GM04503 (cell line): Measurements from ENCODE around the gene CCT6B.

ENCODE experiments used
- DNase-seq: peaks from one replicate; pipeline ENCODE4 v3.0.0-alpha.2; 2012; ENCODE audit warnings: low read depth

CCT6B gene

GRCh38 chr17:34886831-34887230 is 74.4 kb downstream of the CCT6B start:
- DNase-seq: no peak

GRCh38 chr17:34885076-34885475 is 76.2 kb downstream of the CCT6B start:
- DNase-seq: no peak

GRCh38 chr17:34884597-34884996 is 76.7 kb downstream of the CCT6B start:
- no peak for DNase-seq

- DNase-seq: no peak
These were observed 77.9 kb downstream of the CCT6B start for GRCh38 chr17:34883106-34884000.

- DNase-seq: no peak
These were observed 82.1 kb downstream of the CCT6B start for GRCh38 chr17:34879146-34879545.
